K562 (cell line): Measurements from ENCODE around the gene BCL7C. TPM values are rescaled to one million over a fixed set of nuclear protein-coding genes. Genes with fewer than 3 reads are reported as not detected.

Experiments
- EP400 ChIP-seq: fragments of 450-650 bp; IDR thresholded peaks from 2 replicates; pipeline ENCODE4 v1.6.1; 2017; ENCODE audit warnings: antibody characterized with exemption, mild to moderate bottlenecking, moderate library complexity
- KHSRP ChIP-seq: fragments of 450-650 bp; IDR thresholded peaks from 2 replicates; pipeline ENCODE4 v1.6.1; 2017
- NR4A1 ChIP-seq, 2 experiments: fragments of 250-450 bp in 1 of 2; fragments of 450-650 bp in 1 of 2; sonication (Bioruptor Pico) in 1 of 2; IDR thresholded peaks; 2 replicates each; pipeline versions ENCODE4 v1.4.0 to v1.6.1; 2016 to 2020; ENCODE audit warnings: mild to moderate bottlenecking in 2 of 2, missing compliant biosample characterization in 1 of 2, missing genetic modification characterization in 1 of 2, moderate library complexity in 1 of 2
- polyA plus RNA-seq, 8 experiments: library from polyadenylated mRNA; depleted of rRNA in 4 of 8; stranded (reverse) in 5 of 8; unstranded in 3 of 8; fragments of >200 nt; fragmentation: Nextera tagmentation in 2 of 8; fragmentation: Illumina TruSeq in 1 of 8; extraction: Ambion mirVana in 2 of 8; extraction: Trizol in 1 of 8; gene quantifications; 2 replicates each; pipeline versions ENCODE4 v1.2.1 to v1.2.3, GENCODE V29; 2011 to 2014; ENCODE audit warnings: inconsistent platforms in 1 of 8, missing spikeins in 1 of 8
- total RNA-seq, 7 experiments: library from RNA; depleted of rRNA in 6 of 7; stranded (reverse); fragments of >200 nt in 6 of 7; fragmentation: Illumina TruSeq in 2 of 7; extraction: Trizol in 2 of 7; gene quantifications; 2 replicates each; pipeline versions ENCODE4 v1.2.1 to v1.2.3, GENCODE V29; 2011 to 2021; ENCODE audit warnings: low replicate concordance in 1 of 7
- TF ChIP-seq, protein P1 (sequence below), 2 experiments: fragments of 450-650 bp; formaldehyde crosslinking in 1 of 2; IDR thresholded peaks; 2 replicates each; pipeline versions ENCODE4 v1.4.0 to v1.6.1; 2014 to 2020; ENCODE audit warnings: mild to moderate bottlenecking in 2 of 2, borderline replicate concordance in 1 of 2, low read depth in 1 of 2
- TF ChIP-seq, protein P2 (sequence below): conservative IDR thresholded peaks from 2 replicates; pipeline ENCODE4 v1.6.1; 2011; ENCODE audit warnings: low read depth, mild to moderate bottlenecking, low read length; ENCODE audit not compliant: control insufficient read depth
- TF ChIP-seq, protein P3 (sequence below): sonication (generic); formaldehyde crosslinking; IDR thresholded peaks from 2 replicates; pipeline ENCODE4 v1.8.1; 2023; ENCODE audit warnings: mild to moderate bottlenecking, missing genetic modification reagents

BCL7C gene
- total and polyA plus RNA-seq, 9 of the 15 experiments (the other 6 are each of a cell fraction or from before 2014, with no cell fraction given): 1.7 to 85.8 (median 19.6) TPM

DNA sequence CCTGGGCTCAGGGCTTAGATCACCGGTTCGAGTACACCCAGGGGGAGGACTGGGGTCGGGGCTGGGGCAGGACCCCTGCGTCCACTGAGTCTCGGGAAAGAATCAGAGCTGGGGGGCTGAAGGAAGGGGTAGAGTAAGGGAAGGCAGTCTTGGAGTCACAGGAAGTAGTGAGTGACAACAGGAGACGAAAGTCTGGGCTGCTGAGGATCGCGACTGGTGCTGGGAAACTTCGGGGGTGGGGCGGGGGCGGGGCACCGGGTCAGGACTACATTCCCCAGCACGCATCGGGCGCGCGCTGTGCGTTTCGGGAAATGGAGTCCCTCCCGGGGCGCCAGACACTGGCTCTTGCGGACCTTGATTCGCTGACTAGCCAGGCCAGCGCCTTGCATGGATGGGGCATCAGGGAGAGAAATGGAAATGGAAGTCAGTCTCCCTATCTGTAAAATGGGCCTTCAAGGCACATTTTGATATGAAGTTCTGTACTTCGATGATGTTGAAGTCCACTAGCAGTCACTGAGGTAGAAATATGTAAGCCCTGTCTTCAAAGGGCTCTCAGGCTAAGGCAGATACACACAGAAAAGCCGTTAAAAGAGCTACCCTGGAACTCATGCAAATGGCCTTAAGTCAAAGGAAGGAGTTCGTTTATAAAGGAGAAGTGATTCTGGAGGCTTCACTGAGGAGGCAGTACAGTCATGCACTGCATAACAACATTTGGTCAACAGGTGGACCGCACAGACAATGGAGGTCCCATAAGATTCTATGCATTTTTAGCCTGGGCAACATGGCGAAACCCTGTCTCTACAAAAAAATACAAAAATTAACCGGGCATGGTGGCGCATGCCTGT lies 3.2 kb upstream of the BCL7C start (continued):
- TF ChIP-seq, protein P1, sequence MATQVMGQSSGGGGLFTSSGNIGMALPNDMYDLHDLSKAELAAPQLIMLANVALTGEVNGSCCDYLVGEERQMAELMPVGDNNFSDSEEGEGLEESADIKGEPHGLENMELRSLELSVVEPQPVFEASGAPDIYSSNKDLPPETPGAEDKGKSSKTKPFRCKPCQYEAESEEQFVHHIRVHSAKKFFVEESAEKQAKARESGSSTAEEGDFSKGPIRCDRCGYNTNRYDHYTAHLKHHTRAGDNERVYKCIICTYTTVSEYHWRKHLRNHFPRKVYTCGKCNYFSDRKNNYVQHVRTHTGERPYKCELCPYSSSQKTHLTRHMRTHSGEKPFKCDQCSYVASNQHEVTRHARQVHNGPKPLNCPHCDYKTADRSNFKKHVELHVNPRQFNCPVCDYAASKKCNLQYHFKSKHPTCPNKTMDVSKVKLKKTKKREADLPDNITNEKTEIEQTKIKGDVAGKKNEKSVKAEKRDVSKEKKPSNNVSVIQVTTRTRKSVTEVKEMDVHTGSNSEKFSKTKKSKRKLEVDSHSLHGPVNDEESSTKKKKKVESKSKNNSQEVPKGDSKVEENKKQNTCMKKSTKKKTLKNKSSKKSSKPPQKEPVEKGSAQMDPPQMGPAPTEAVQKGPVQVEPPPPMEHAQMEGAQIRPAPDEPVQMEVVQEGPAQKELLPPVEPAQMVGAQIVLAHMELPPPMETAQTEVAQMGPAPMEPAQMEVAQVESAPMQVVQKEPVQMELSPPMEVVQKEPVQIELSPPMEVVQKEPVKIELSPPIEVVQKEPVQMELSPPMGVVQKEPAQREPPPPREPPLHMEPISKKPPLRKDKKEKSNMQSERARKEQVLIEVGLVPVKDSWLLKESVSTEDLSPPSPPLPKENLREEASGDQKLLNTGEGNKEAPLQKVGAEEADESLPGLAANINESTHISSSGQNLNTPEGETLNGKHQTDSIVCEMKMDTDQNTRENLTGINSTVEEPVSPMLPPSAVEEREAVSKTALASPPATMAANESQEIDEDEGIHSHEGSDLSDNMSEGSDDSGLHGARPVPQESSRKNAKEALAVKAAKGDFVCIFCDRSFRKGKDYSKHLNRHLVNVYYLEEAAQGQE (IDR thresholded peaks at IDR 0.05; ENCODE audit: borderline replicate concordance): no peak
- TF ChIP-seq, protein P1 (CRISPR knock-in tag; IDR thresholded peaks at IDR 0.05; ENCODE audit: low read depth): no peak
- TF ChIP-seq, protein P2, sequence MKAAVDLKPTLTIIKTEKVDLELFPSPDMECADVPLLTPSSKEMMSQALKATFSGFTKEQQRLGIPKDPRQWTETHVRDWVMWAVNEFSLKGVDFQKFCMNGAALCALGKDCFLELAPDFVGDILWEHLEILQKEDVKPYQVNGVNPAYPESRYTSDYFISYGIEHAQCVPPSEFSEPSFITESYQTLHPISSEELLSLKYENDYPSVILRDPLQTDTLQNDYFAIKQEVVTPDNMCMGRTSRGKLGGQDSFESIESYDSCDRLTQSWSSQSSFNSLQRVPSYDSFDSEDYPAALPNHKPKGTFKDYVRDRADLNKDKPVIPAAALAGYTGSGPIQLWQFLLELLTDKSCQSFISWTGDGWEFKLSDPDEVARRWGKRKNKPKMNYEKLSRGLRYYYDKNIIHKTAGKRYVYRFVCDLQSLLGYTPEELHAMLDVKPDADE: peak; percentile 99
- no peak for TF ChIP-seq EP400
- TF ChIP-seq NR4A1 (CRISPR knock-in tag; IDR thresholded peaks at IDR 0.05): no peak
- TF ChIP-seq NR4A1 (tag; IDR thresholded peaks at IDR 0.05): no peak
- no peak for TF ChIP-seq KHSRP
- TF ChIP-seq, protein P3, sequence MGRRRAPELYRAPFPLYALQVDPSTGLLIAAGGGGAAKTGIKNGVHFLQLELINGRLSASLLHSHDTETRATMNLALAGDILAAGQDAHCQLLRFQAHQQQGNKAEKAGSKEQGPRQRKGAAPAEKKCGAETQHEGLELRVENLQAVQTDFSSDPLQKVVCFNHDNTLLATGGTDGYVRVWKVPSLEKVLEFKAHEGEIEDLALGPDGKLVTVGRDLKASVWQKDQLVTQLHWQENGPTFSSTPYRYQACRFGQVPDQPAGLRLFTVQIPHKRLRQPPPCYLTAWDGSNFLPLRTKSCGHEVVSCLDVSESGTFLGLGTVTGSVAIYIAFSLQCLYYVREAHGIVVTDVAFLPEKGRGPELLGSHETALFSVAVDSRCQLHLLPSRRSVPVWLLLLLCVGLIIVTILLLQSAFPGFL: no peak
